ENCODE results near the gene C9orf43. TPM values are rescaled to one million over a fixed set of nuclear protein-coding genes. Genes with fewer than 3 reads are reported as not detected.
"Not testable (repeated sequence)": the region's sequence is repeated elsewhere in the genome, so short reads cannot be mapped to it uniquely, and the experiment has no call there.

The C9orf43 gene
- total and polyA plus RNA-seq, 2 donors (not counting 3 experiments of a cell fraction or from before 2014, with no cell fraction given) = 0.25 to 0.66 TPM

- H3K79me2 ChIP-seq (ENCODE audit: control insufficient read depth, insufficient read depth, low read length); H3K9ac ChIP-seq (replicated peaks; ENCODE audit: extremely low read depth, insufficient read depth, low read length); dilution Hi-C loops (cut with MboI; ENCODE audit: extremely low pct_ligation_motif_present, low sequenced_read_pairs); H3K27me3 ChIP-seq (ENCODE audit: control insufficient read depth in 2 of 2, insufficient read depth in 2 of 2, low read length in 2 of 2); H3K4me3 ChIP-seq (replicated peaks in 1 of 3; ENCODE audit: insufficient read depth in 1 of 3, low read depth in 1 of 3, low read length in 3 of 3); H3K4me1 ChIP-seq (ENCODE audit: control insufficient read depth, extremely low read depth, insufficient read depth, low read length); intact Hi-C loops (cut with micrococcal nuclease); BruUV-seq (replicated peaks); H3K9me3 ChIP-seq (replicated peaks; ENCODE audit: control insufficient read depth, insufficient read depth, low read length); H3K36me3 ChIP-seq (ENCODE audit: control insufficient read depth in 2 of 2, extremely low read depth in 1 of 2, insufficient read depth in 2 of 2, low read length in 2 of 2); H4K20me1 ChIP-seq (replicated peaks; ENCODE audit: control insufficient read depth, extremely low read depth, insufficient read depth, low read length); DNase-seq (ENCODE audit: low read depth, low spot score); H2AFZ ChIP-seq (ENCODE audit: low read depth, low read length); H3K9me1 ChIP-seq (replicated peaks; ENCODE audit: control insufficient read depth, extremely low read depth, insufficient read depth, low read length); H3K27ac ChIP-seq (ENCODE audit: insufficient read depth, low read depth, low read length); FAIRE-seq; CTCF ChIA-PET; POLR2A ChIA-PET; H3K4me2 ChIP-seq (ENCODE audit: insufficient read depth, low read length): not testable (repeated sequence)
These were observed 30.7 kb upstream of the C9orf43 start for GRCh38 chr9:113379829-113380210.

GRCh38 chr9:113380869-113381378 is 29.6 kb upstream of the C9orf43 start:
- Histone ChIP-seq H3K4me3 (replicated peaks in 1 of 3; ENCODE audit: insufficient read depth in 1 of 3, low read depth in 1 of 3, low read length in 3 of 3) (no peak overlapping the region), H3K36me3 (ENCODE audit: control insufficient read depth in 2 of 2, extremely low read depth in 1 of 2, insufficient read depth in 2 of 2, low read length in 2 of 2) (no peaks in the 10 kb centered on the region), H2AFZ (ENCODE audit: low read depth, low read length) (no peak overlapping the region), H3K9ac (replicated peaks; ENCODE audit: extremely low read depth, insufficient read depth, low read length) (no peak overlapping the region), H3K9me1 (replicated peaks; ENCODE audit: control insufficient read depth, extremely low read depth, insufficient read depth, low read length) (no peaks in the 10 kb centered on the region), H4K20me1 (replicated peaks; ENCODE audit: control insufficient read depth, extremely low read depth, insufficient read depth, low read length) (no peaks in the 10 kb centered on the region), H3K4me2 (ENCODE audit: insufficient read depth, low read length) (no peak overlapping the region), H3K79me2 (ENCODE audit: control insufficient read depth, insufficient read depth, low read length) (no peaks in the 10 kb centered on the region), H3K9me3 (replicated peaks; ENCODE audit: control insufficient read depth, insufficient read depth, low read length) (no peaks in the 10 kb centered on the region), H3K27me3 (ENCODE audit: control insufficient read depth in 2 of 2, insufficient read depth in 2 of 2, low read length in 2 of 2) (no peaks in the 10 kb centered on the region), H3K27ac (ENCODE audit: insufficient read depth, low read depth, low read length) (no peak overlapping the region), H3K4me1 (ENCODE audit: control insufficient read depth, extremely low read depth, insufficient read depth, low read length) (no peaks in the 10 kb centered on the region)
- BruUV-seq (replicated peaks) = no TSS peak
- intact Hi-C loops (cut with micrococcal nuclease) = no loop called here
- POLR2A ChIA-PET = no interaction called here
- no peak for FAIRE-seq
- dilution Hi-C loops (cut with MboI; ENCODE audit: extremely low pct_ligation_motif_present, low sequenced_read_pairs) = no loop called here
- DNase-seq (ENCODE audit: low read depth, low spot score) = no peak
- no peak for TF ChIP-seq JUN (IDR thresholded peaks at IDR 0.05; ENCODE audit: borderline replicate concordance, insufficient read depth, insufficient read length, low read depth)
- no peak for TF ChIP-seq FOS (IDR thresholded peaks at IDR 0.05; ENCODE audit: borderline replicate concordance, insufficient read depth, low read length)
- no peak for TF ChIP-seq POLR2AphosphoS5 (IDR thresholded peaks at IDR 0.05; ENCODE audit: insufficient read depth, low read depth, low read length)
- no peak for TF ChIP-seq GATA2 (IDR thresholded peaks at IDR 0.05; ENCODE audit: insufficient read depth, insufficient read length, low read depth, low read length)
- TF ChIP-seq MYC (IDR thresholded peaks at IDR 0.05; ENCODE audit: low read depth, low read length) = no peak
- no peak for TF ChIP-seq EZH2 (IDR thresholded peaks at IDR 0.05; ENCODE audit: borderline replicate concordance, low read depth, low read length, severe bottlenecking)
- CTCF ChIA-PET = no interaction called here

GRCh38 chr9:113381441-113381840 is 29.1 kb upstream of the C9orf43 start:
- H4K20me1 ChIP-seq (replicated peaks; ENCODE audit: control insufficient read depth, extremely low read depth, insufficient read depth, low read length); intact Hi-C loops (cut with micrococcal nuclease); H3K4me2 ChIP-seq (ENCODE audit: insufficient read depth, low read length); H3K79me2 ChIP-seq (ENCODE audit: control insufficient read depth, insufficient read depth, low read length); H3K36me3 ChIP-seq (ENCODE audit: control insufficient read depth in 2 of 2, extremely low read depth in 1 of 2, insufficient read depth in 2 of 2, low read length in 2 of 2); CTCF ChIA-PET; H3K9me1 ChIP-seq (replicated peaks; ENCODE audit: control insufficient read depth, extremely low read depth, insufficient read depth, low read length); POLR2A ChIA-PET; H3K9me3 ChIP-seq (replicated peaks; ENCODE audit: control insufficient read depth, insufficient read depth, low read length); H3K4me3 ChIP-seq (replicated peaks in 1 of 3; ENCODE audit: insufficient read depth in 1 of 3, low read depth in 1 of 3, low read length in 3 of 3); dilution Hi-C loops (cut with MboI; ENCODE audit: extremely low pct_ligation_motif_present, low sequenced_read_pairs); H3K27ac ChIP-seq (ENCODE audit: insufficient read depth, low read depth, low read length); BruUV-seq (replicated peaks); FAIRE-seq; H3K27me3 ChIP-seq (ENCODE audit: control insufficient read depth in 2 of 2, insufficient read depth in 2 of 2, low read length in 2 of 2); H2AFZ ChIP-seq (ENCODE audit: low read depth, low read length); H3K9ac ChIP-seq (replicated peaks; ENCODE audit: extremely low read depth, insufficient read depth, low read length); DNase-seq (ENCODE audit: low read depth, low spot score); H3K4me1 ChIP-seq (ENCODE audit: control insufficient read depth, extremely low read depth, insufficient read depth, low read length): not testable (repeated sequence)
